HG03135 (cell line): ENCODE results near the gene RNF151.
"Not testable (repeated sequence)": the region's sequence is repeated elsewhere in the genome, so short reads cannot be mapped to it uniquely, and the experiment has no call there.

Source experiments
- ATAC-seq: cut with Tn5 transposase; IDR thresholded peaks from one replicate; pipeline ENCODE4 v1.9.1; 2021; ENCODE audit warnings: mild to moderate bottlenecking, moderate library complexity; ENCODE audit not compliant: unreplicated experiment

The RNF151 gene, protein sequence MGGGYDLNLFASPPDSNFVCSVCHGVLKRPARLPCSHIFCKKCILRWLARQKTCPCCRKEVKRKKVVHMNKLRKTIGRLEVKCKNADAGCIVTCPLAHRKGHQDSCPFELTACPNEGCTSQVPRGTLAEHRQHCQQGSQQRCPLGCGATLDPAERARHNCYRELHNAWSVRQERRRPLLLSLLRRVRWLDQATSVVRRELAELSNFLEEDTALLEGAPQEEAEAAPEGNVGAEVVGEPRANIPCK

DNA sequence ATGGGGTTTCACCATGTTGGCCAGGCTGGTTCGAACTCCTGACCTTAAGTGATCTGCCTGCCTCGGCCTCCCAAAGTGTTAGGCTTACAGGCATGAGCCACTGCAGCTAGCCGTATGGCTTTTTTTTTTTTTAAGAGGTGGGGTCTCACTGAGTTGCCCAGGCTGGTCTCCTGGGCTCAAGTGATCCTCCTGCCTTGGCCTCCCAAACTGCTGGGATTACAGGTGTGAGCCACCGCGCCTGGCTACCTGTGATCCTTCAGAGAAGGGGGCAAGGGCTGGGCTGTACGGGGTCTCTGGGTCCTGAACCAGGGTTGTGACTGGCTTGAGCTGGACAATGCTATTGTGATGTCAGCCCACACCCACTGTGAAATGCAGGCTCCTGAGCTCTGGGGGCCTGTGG is at the start of gene RNF151:
Gene RNF151, plus strand, starts transcription at position 397 of the 400 bp plus-strand sequence. CDS start 26 bp downstream, outside the sequence.
- ATAC-seq = no peak

DNA sequence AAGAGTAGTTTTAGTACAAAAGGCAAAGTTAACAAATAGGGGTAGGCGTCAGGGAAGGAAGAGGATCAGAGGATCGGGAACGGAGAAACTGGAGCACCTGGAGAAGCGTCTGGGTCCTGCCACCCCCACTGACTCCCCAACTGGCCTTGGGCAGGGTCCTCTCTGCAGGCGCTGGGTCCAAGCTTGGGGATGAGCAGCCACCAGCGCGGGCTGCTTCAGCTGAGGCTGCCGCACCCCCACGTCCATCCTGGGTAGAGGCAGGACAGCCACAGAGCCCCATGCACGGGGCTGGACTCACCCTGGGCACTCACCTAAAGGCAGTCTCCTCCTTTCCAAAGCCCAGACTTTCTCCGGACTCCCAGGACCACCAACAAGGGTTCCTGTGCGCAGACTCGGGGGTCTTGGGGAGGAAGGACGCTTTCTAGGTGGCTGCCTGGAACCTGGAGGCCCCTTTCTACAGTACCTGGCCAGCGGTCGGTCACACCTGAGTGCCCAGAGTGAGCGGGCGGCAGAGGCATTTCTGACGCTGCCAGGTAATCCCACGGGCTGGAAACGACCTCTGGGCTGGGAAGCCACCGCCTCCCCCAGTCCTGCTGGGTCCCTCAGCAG is 49.5 kb upstream of the RNF151 start:
- no peak for ATAC-seq

DNA sequence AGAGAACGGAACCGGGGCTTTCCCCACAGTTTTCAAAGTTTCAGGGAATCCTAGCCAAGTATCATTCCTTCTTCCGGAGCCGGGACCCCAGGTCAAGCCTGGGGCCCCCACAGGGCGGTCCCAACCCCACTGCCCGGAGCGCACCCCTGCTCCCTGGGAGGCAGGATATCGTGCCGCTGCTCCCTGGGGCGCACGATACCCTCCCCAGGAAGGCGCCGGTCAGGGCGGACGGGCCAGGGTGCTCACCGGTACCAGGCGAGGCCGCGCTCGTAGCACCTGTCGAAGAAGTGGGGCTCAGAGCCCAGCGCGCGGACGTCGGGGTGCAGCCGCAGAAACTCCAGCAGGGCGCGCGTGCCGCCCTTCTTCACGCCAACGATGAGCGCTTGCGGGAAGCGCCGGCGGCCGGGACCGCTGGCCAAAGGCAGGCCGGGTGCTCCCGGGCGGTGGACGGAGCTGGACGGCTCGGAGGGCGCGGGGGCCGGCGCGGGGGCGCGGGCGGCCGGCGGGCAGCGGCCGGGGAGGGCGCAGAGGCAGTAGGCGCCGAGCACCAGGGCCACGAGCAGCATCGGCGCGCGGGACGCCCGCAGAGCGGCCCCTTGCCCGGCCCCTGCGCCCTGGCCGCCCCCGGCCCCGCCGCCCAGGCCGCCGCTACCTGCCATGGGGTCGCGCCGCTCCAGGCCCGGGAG is 48.8 kb upstream of the RNF151 start:
- ATAC-seq = no peak

DNA sequence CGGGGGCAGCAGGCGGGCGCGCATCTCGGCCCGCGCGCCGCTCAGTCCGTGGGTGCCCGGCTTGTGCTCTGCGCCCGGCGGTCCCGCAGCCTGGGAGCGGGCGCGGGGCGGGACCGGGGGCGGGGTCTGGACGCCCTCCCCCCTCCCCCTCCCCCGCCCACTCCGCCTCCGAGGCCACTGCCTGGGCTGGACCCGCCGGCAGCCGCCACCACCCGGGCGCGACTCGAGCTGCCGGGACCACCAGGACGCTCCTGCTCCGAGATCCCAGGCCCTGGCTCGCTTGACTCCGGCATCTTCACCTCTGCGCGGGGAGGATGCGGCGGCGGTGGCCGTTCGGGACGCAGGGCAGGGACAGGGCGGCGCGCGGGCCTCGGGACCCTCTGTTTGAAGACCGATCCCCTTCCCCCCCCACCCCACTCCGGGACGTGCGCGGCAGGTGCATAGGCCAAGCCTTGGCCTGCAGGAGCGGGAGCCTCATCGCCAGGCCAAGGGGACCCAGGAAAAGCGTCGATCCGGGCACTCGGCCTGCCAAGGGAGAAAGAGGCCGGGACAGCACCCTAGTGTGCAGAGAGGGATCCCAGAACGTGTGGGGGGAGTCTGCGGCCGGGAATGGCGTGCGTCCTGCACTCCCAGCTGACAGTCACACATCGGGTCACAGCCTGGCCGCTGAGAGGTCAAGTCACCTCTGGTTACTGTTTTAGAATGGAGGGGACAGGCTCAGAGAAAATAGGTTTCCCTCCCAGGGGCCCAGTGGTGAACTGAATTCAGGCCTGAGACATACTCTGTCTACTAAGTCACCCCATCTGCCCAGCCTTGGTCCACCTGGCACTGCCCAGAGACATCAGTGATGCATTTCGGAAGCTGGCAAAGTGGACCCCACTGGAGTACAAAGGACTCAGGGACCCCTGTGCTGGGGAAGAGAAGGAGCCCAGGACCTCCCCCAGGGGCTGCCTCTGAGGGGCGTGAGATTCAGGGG is 48.0 kb upstream of the RNF151 start, which contains the start of gene HS3ST6:
Gene HS3ST6, minus strand, starts transcription at position 65 of the 976 bp plus-strand sequence. CDS start 92 bp downstream, outside the sequence.
- no peak for ATAC-seq

DNA sequence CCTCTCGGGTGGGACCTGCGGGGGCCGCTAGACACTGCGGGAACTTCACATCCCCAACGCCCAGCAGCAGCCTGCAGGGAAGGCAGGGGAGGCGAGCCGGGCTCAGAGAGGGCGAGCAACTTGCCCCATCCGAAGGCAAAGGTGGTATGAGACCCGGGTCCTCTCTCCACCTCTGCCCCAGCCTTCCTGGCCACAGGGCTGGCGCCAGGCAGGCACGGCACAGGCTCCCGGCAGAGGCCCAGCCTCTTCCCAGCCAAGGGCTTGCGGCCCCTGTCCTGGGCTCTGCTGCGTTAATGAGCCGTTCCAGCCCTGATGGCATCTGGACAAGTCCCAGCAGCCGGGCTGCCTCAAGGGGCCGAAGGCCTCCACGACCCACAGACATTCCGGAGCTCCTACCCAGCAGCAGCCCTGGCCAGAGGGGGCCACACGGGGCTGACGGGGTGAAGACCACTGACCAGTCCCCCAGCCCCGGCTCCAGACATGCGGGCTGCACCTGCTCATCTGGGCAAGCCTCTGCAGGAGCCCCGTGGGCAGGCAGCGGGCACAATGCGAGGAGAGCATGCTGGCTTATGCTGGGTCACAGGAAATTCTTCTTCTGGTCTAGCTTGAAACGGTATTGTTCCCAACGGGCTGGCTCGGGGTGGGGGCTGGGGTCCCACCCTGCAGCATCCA is 47.2 kb upstream of the RNF151 start:
- no peak for ATAC-seq

DNA sequence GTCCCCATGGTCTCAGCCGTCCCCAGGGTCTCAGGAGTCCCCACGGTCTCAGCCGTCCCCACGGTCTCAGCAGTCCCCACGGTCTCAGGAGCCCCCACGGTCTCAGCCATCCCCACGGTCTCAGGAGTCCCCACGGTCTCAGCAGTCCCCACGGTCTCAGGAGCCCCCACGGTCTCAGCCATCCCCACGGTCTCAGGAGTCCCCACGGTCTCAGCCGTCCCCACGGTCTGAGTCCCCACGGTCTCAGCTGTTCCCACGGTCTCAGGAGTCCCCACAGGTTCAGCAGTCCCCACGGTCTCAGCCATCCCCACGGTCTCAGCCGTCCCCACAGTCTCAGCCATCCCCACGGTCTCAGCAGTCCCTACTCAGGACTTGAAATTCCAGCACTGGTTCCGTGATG is 46.5 kb upstream of the RNF151 start:
- ATAC-seq = not testable (repeated sequence)

DNA sequence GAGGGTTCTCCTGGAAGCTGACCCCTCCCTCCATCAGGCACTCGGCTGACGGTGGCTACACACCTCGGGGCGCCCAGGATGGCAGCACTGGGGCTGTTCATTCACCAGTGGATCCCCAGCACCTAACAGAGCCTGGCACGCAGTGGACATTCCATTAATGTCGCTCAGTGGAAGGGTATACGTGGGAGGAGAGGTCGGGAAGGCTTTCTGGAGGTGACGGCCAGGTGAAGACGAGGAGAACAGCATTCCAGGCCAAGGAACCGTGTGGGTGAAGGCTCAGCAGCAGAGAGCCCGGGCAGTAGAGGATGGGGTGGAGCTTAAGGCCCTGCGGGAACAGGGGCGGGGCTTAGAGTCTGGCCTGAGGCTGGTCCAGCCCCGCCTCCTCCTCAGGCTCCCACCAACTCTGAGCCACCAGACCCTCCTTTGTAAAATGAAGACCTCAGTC is 45.9 kb upstream of the RNF151 start:
- no peak for ATAC-seq

DNA sequence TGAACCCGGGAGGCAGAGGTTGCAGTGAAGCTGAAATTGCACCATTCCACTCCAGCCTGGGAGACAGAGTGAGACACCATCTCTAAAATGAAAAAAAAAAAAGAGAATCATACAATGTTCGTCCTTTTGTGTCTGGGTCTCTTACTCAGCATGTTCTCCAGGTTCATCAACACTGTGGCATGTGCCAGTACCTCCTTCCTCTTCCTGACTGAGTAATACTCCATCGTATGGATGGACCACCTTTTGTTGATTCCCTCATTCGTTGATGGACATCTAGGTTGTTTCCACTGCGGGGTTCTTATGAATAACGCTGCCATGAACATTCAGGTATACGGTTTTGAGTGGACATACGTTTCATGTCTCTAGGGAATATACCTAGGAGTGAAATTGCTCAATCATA is 44.3 kb upstream of the RNF151 start:
- no peak for ATAC-seq

DNA sequence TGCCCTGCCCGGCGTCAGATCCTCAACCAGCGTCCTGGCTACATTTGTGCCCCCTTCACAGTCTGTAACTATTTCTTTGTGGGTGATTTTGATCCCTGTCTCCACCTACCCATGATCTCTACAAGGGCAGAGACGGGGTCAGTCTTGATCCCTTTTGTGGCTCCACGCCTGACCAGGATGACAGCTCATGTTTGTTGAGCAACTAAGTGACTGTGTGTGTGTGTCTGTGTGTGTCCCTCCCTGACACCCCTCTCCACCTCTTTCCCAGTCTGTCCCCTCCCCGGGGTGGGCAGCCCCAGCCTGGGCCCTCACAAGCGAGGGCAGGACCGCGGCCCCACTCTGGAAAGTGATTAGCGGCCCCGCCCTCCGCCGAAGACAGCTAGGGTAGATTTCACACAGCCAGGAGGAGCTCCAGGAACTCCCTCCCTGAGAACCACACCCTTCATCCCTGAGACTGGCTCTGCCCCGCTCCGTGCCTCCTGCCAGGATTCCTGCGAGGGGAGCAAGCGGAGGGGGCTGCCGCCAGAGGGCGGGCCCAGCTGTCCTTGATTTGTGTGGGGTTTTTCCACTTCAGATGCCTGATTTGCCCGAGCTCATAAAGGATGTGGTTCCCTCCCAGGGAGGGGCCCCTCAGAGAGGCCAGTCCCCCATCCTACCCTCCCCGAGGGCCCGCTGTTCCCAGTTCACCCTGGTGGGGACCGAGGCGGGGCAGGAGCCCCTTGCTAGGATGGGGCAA is 43.2 kb upstream of the RNF151 start:
- no peak for ATAC-seq

DNA sequence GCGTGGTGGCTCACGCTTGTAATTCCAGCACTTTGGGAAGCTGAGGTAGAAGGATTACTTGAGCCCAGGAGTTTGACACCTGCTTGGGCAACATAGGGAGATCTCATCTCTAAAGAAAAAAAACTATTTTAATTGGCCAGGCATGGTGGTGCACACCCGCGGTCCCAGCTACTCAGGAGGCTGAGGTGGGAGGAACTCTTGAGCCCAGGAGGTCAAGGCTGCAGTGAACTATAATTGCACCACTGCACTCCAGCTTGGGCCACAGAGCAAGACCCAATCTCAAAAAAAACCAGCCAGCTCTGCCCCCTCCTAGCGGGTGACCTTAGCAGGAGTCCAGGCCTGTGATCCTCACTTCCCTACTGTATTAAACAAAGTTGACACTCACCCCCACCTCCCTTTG is 42.6 kb upstream of the RNF151 start:
- ATAC-seq = no peak

DNA sequence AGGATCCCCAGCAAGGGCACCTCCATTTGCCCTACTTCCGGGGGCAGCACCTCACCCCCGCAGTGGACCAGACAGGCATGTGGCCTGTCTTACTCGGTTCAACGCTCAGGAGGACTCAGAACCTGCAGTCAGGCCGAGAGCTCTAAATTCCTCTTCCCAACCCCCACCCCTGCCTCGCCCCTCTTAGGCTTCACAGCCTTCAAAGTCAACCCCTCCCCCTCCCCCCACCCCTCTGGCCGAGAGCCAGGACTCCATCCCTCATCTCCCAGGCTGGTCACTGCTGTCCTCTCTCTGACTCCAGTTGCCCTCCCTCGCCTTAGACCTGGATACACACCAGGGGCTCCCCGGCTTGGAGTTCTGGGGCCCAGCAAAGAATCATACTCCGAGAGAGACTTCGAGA is 40.4 kb upstream of the RNF151 start:
- no peak for ATAC-seq

DNA sequence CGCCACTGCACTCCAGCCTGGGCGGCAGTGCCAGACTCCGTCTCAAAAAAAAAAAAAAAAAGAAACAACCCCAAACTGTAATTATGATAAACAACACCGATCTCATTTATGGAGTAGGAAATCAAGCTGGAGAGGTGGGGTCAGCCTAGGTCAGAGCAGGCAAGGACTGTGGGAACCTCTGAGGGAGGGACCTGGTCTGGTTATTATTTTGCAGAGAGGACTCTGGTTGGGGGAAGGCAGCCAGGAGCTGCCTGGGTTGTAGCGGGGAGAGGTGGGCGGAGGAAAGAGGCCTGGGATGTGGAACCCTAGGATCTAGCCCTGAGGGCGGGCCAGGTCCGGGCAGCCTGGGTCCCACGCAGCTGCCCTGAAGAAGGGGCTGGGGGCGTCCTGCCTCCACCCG is 37.6 kb upstream of the RNF151 start:
- no peak for ATAC-seq

DNA sequence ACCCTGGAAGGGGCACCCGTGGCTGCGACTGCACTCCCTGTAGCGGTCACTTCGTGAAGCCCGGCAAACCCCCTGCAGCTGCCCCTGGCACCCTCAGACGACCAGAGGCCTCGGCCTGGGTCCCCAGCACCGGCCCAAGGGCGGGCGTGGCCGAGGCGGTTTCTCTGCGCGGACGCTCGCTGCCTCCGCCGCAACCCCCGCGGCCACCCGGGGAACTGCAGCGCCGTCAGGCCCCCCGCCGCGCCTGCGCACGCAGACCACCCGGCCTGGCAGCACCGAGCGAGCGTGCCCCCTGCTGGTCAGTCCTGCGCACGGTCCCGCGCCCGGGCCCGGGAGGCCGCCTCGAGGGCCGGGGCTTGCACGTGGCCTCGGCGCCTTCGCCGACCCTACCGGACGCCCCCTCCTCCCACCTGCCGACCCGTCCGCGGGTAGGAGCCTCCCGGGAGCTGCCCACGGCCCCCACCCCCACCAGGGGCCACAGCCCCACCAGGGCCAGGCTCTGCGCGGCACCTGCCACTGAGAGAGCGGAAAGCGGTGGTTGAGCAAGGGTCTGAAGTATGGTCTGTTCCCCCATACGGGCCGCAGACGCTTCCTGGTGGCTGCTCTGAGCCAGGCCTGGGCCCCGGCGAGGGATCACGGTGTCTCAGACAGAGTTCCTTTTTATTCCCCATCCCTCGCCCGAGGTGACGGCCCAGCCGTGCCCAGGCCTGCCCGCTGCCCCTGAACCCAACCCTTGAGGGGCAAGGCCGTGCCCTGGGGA is 36.9 kb upstream of the RNF151 start:
- peak; percentile 77 for ATAC-seq

DNA sequence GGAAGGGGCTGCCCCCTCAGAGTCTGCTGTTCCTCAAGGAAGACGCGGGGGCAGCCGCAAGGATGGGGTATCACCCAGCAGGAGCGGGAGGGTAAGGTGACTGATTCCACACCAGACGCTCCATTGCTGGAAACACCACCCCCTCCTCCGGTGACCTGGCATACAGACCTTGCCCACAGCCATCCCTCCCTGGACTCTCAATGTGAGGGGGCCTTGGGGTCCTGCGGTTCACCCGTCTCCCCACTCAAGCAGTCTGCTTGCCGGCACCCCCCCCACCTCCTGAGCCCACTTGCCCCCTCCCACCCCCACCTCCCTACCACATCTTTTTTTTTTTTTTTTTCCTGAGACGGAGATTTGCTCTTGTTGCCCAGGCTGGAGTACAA is 36.3 kb upstream of the RNF151 start:
- ATAC-seq = no peak

DNA sequence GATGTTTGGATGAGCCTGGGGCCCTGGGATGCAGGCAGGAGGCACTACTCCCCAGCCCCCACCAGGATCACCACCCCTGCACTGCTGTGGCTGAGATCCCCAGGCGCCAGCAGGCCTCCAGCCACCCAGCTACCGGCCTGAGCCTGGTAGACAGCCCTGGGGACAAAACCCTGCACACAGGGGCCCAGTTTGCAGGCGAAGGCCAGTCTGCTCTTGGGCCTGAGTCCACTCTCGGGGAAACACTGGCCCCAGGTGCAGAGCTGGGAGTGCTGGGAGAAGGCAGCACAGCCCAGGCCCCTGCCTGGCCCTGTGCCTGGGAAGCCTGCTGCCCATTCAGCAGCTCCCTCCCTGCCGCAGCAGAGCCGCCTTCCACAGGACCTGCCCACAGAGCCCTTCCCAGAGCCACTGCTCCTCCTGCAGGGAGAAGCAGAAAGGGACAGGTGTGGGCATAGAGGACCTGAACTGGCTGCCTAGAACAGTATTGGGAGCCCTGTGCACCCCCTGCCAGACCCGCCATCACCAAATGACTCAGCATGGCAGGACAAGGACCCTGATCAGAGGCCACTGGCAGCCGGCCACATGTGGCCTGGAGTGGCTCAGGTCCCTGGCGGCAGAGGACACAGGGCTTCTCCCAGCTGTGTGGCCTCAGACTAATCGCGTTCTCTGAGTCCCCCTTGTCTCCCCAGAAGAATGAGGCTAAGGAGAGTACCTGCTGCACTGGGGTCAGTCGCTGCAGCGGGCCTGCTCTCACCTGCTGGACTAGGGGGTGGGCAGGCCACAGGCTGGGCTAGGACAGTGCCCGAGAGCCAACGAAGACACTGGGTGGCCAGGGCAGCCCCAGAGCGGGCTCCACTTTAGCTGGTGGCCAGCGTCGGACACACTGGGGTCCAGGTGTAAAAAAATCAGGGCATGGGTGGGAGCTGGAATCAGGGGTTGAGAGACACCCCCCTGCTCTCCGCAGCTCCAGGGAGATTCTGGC is 34.3 kb upstream of the RNF151 start:
- no peak for ATAC-seq

DNA sequence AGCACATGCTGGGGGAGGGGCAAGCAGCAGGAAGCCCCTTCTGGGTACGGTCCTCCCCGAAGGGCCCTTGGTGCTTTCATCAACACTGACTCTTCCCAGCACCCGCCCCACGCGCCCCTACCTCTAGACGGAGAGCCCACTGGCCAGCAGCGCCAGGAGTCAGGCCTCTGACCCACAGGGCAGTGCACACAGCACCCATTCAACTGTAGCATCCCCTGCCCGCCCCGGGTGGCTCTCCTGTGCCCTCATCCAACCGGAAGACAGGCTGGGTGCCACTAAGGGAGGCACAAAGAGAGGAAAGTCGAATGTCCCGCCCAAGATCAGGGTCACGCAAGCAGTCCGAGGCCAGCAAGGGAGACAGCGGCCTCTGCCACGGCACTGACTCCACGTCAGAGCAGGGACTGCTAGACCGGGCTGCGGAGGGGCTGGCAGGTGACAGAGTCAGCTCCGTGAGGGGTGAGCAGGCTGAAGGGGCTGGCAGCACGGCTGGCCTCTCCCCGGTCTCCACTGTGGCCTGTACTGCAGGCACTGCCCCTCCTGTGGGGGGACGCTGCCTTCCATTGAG is 33.5 kb upstream of the RNF151 start:
- ATAC-seq = no peak

DNA sequence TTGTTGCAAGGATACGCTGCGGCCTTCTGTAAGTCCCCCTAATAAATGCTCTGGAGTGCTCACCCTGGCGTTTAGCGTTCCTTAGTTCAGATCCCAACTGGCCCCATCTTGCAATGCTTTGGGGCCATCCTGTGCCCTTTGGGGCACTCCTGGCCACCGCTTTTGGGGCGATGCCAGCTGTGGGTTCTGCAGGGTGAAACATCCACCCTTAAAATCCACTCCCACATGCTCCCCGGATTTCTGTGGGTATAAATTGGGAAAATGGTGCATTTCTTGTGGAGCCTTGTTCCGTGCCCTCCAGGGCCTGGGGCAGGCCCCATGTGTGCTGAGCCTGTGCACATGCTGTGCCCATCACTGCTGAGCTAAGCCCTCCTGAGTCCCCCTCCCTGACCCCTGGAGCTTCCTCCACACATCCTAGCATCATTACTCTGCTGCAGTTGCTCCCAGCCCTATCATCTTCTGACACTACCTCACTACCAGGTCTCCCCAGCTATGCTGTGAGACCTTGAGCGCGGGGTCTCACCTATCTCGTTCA is 29.6 kb upstream of the RNF151 start:
- ATAC-seq = no peak
